K562 (cell line): Measurements from ENCODE around the gene PRKAR2B. TPM values are rescaled to one million over a fixed set of nuclear protein-coding genes. Genes with fewer than 3 reads are reported as not detected.

ENCODE experiments used
- CBX5 ChIP-seq: IDR thresholded peaks from 2 replicates; pipeline ENCODE4 v1.6.1; 2014; ENCODE audit warnings: low read depth, borderline replicate concordance
- E4F1 ChIP-seq: fragments of 250-450 bp; sonication (Bioruptor Pico); IDR thresholded peaks from 2 replicates; pipeline ENCODE4 v1.5.0; 2021; ENCODE audit warnings: mild to moderate bottlenecking, borderline replicate concordance
- FIP1L1 ChIP-seq: fragments of 200-400 bp; formaldehyde crosslinking; IDR thresholded peaks from 2 replicates; pipeline ENCODE4 v1.6.1; 2018; ENCODE audit warnings: mild to moderate bottlenecking, low read depth, low read length; ENCODE audit not compliant: poor library complexity, severe bottlenecking
- GATAD2B ChIP-seq: fragments of 450-650 bp; IDR thresholded peaks from 2 replicates; pipeline ENCODE4 v1.6.1; 2017; ENCODE audit warnings: mild to moderate bottlenecking, borderline replicate concordance
- NFE2 ChIP-seq: IDR thresholded peaks from 2 replicates; pipeline ENCODE4 v1.6.1; 2014; ENCODE audit warnings: antibody characterized with exemption, low read depth
- SMAD3 ChIP-seq: fragments of 450-650 bp; formaldehyde crosslinking; conservative IDR thresholded peaks from 2 replicates; pipeline ENCODE4 v1.4.0; 2020; ENCODE audit warnings: mild to moderate bottlenecking
- SMC3 ChIP-seq: conservative IDR thresholded peaks from 2 replicates; pipeline ENCODE4 v1.6.1; 2011; ENCODE audit warnings: low read depth, low read length, improper control_type of control experiment; ENCODE audit not compliant: insufficient read depth
- ZNF217 ChIP-seq: sonication (generic); formaldehyde crosslinking; IDR thresholded peaks from 2 replicates; pipeline ENCODE4 v1.8.0; 2022; ENCODE audit warnings: mild to moderate bottlenecking, missing genetic modification reagents
- polyA plus RNA-seq, 8 experiments: library from polyadenylated mRNA; depleted of rRNA in 4 of 8; stranded (reverse) in 5 of 8; unstranded in 3 of 8; fragments of >200 nt; fragmentation: Nextera tagmentation in 2 of 8; fragmentation: Illumina TruSeq in 1 of 8; extraction: Ambion mirVana in 2 of 8; extraction: Trizol in 1 of 8; gene quantifications; 2 replicates each; pipeline versions ENCODE4 v1.2.1 to v1.2.3, GENCODE V29; 2011 to 2014; ENCODE audit warnings: inconsistent platforms in 1 of 8, missing spikeins in 1 of 8
- total RNA-seq, 7 experiments: library from RNA; depleted of rRNA in 6 of 7; stranded (reverse); fragments of >200 nt in 6 of 7; fragmentation: Illumina TruSeq in 2 of 7; extraction: Trizol in 2 of 7; gene quantifications; 2 replicates each; pipeline versions ENCODE4 v1.2.1 to v1.2.3, GENCODE V29; 2011 to 2021; ENCODE audit warnings: low replicate concordance in 1 of 7
- TF ChIP-seq, protein P1 (sequence below): fragments of 450-650 bp; formaldehyde crosslinking; IDR thresholded peaks from 2 replicates; pipeline ENCODE4 v1.4.0; 2020; ENCODE audit warnings: mild to moderate bottlenecking, moderate library complexity
- TF ChIP-seq, protein P2 (sequence below): sonication (generic); formaldehyde crosslinking; IDR thresholded peaks from 2 replicates; pipeline ENCODE4 v1.5.0; 2020; ENCODE audit warnings: missing genetic modification reagents
- TF ChIP-seq, protein P3 (sequence below), 2 experiments: fragments of 450-650 bp; IDR thresholded peaks; 2 replicates each; pipeline ENCODE4 v1.6.1; 2016; ENCODE audit warnings: mild to moderate bottlenecking in 2 of 2, borderline replicate concordance in 1 of 2, low read depth in 1 of 2, moderate library complexity in 1 of 2

Gene PRKAR2B
- total and polyA plus RNA-seq, 9 of the 15 experiments (the other 6 are each of a cell fraction or from before 2014, with no cell fraction given), result 59.0 to 173 (median 129) TPM

GRCh38 chr7:107147464-107148393 lies 103.2 kb downstream of the PRKAR2B start (continued):
- TF ChIP-seq, protein P1, sequence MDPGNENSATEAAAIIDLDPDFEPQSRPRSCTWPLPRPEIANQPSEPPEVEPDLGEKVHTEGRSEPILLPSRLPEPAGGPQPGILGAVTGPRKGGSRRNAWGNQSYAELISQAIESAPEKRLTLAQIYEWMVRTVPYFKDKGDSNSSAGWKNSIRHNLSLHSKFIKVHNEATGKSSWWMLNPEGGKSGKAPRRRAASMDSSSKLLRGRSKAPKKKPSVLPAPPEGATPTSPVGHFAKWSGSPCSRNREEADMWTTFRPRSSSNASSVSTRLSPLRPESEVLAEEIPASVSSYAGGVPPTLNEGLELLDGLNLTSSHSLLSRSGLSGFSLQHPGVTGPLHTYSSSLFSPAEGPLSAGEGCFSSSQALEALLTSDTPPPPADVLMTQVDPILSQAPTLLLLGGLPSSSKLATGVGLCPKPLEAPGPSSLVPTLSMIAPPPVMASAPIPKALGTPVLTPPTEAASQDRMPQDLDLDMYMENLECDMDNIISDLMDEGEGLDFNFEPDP (CRISPR knock-in tag), result no peak
- TF ChIP-seq FIP1L1 (no peak), CBX5 (no peak), GATAD2B (no peak), SMC3 (peak; percentile 61; the same call in 1 of the 2 replicates), E4F1 (CRISPR knock-in tag) (no peak), SMAD3 (CRISPR knock-in tag) (0 out of 2 replicates have a peak, but pooled peaks have one; percentile 31), ZNF217 (CRISPR knock-in tag) (no peak), NFE2 (0 out of 2 replicates have a peak, but pooled peaks have one; percentile 11)
- TF ChIP-seq, protein P2, sequence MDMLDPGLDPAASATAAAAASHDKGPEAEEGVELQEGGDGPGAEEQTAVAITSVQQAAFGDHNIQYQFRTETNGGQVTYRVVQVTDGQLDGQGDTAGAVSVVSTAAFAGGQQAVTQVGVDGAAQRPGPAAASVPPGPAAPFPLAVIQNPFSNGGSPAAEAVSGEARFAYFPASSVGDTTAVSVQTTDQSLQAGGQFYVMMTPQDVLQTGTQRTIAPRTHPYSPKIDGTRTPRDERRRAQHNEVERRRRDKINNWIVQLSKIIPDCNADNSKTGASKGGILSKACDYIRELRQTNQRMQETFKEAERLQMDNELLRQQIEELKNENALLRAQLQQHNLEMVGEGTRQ (CRISPR knock-in tag), result no peak
- TF ChIP-seq, protein P3, sequence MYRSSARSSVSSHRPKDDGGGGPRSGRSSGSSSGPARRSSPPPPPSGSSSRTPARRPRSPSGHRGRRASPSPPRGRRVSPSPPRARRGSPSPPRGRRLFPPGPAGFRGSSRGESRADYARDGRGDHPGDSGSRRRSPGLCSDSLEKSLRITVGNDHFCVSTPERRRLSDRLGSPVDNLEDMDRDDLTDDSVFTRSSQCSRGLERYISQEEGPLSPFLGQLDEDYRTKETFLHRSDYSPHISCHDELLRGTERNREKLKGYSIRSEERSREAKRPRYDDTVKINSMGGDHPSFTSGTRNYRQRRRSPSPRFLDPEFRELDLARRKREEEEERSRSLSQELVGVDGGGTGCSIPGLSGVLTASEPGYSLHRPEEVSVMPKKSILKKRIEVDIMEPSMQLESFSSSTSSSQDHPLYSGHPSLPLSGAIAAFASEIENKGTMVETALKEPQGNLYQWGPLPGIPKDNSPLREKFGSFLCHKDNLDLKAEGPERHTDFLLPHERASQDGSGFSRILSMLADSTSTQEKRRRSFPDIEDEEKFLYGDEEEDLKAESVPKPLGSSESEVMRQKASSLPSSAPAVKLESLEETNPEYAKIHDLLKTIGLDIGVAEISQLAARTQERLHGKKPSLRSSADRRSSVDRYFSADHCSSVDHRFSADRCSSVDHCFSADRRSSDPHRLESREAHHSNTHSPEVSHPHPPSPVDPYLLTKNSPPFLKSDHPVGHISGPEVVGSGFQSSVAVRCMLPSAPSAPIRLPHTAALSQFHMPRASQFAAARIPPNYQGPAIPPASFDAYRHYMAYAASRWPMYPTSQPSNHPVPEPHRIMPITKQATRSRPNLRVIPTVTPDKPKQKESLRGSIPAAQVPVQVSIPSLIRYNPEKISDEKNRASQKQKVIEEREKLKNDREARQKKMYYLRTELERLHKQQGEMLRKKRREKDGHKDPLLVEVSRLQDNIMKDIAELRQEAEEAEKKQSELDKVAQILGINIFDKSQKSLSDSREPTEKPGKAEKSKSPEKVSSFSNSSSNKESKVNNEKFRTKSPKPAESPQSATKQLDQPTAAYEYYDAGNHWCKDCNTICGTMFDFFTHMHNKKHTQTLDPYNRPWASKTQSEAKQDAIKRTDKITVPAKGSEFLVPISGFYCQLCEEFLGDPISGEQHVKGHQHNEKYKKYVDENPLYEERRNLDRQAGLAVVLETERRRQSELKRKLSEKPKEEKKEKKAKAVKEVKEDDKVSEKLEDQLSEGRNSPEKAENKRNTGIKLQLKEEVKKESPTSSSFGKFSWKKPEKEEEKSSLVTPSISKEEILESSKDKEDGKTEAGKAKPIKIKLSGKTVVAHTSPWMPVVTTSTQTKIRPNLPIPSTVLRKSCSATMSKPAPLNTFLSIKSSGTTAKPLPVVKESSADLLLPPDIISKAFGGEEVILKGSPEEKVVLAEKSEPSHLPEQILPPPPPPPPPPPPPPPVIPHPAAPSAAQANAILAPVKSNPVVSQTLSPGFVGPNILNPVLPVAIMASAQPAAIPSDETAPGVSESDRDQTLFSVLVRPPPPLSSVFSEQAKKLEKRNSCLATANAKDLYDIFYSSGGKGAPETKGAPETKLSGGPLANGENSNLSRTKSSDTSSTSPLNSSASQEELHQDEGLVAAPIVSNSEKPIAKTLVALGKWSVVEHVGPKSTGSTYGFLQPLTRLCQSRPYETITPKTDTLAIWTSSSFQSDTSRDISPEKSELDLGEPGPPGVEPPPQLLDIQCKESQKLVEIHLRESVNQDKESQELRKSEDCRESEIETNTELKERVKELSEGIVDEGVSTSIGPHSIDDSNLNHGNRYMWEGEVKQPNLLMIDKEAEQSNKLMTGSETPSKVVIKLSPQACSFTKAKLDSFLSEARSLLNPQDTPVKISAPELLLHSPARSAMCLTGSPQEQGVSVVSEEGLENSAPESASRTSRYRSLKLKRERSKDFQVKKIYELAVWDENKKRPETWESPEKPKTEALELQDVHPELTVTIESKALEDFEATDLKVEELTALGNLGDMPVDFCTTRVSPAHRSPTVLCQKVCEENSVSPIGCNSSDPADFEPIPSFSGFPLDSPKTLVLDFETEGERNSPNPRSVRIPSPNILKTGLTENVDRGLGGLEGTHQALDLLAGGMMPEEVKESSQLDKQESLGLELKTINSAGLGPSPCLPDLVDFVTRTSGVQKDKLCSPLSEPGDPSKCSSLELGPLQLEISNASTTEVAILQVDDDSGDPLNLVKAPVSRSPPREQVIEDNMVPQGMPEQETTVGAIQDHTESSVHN (IDR thresholded peaks at IDR 0.05; ENCODE audit: borderline replicate concordance in 1 of 2, low read depth in 1 of 2), result no peak
